Measurements from ENCODE around the gene UBE2E2. TPM values are rescaled to one million over a fixed set of nuclear protein-coding genes. Genes with fewer than 3 reads are reported as not detected.

The UBE2E2 gene
- polyA plus RNA-seq, 4 donors, result 46.7 to 78.8 (median 65.9) TPM

DNA sequence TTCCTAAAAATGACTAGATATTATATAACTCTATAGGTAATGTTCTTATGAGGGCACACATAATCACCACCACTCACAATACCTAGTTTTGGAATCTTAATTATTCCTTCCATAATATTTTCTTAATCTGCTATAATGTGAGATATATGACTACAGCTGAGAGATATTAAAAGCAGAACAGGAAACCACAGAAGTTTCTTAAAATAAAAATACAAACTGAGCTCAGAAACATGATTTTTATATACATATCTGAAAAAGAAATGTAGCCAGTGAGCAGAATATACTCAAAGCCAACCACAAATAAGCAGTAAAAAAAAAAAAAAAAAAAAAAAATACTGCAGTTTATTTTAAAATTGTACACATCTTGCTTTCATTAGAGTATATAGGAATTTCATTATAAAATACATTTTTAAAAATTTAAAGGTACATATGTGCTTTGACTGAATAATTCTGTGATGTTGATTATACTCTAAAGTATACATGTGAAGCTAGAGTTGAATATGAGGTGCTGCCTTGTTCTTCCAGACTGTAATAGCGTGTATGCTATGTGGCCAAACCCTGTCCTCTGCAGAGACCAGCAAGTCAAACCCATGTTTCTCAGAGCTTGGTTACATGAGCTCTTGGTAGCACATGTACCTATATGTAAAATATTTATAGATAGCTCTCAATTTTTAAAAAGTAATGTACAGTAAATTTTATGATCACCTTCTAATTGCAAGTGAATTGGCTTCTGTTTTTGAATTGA, 175.0 kb downstream of the UBE2E2 start:
- no peak for DNase-seq (ENCODE audit: low read depth in 4 of 4, low spot score in 3 of 4)

DNA sequence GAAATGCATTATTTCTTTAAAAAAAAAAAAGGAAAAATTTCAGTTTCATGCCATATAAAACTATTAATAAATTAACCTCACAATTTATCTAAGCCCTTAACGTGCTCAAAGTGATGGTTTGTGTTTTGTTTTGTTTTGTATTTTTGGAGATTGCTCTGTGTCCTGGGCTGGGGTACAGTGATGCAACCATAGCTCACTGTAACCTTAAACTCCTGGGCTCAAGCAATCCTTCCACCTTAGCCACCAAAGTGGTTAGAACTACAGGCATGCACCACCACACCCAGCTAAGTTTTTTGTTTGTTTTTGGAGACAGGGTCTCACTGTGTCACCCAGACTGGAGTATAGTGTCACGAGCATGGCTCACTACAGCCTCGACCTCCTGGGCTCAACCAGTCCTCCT, 180.7 kb downstream of the UBE2E2 start:
- DNase-seq (ENCODE audit: low read depth in 4 of 4, low spot score in 3 of 4), result no peak

DNA sequence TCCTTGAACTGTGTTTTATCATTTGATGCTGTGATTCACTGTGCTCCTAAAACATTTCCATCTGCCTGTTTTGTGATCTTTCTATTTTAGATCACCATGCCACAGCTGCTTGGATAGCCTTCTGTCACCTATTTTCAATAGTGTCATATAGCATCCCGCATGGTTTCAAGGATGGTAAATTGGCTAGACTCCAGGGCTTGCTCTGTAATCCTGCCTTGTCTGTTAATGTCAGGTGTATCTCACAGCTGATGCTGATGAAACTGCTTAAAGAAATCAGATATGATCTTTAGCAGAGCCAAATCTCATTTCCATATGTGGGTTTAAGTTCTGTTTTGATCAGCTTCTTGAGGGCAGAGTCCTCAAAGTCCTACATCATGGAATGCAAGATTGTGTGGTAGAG, 182.2 kb downstream of the UBE2E2 start:
- no peak for DNase-seq (ENCODE audit: low read depth in 4 of 4, low spot score in 3 of 4)

DNA sequence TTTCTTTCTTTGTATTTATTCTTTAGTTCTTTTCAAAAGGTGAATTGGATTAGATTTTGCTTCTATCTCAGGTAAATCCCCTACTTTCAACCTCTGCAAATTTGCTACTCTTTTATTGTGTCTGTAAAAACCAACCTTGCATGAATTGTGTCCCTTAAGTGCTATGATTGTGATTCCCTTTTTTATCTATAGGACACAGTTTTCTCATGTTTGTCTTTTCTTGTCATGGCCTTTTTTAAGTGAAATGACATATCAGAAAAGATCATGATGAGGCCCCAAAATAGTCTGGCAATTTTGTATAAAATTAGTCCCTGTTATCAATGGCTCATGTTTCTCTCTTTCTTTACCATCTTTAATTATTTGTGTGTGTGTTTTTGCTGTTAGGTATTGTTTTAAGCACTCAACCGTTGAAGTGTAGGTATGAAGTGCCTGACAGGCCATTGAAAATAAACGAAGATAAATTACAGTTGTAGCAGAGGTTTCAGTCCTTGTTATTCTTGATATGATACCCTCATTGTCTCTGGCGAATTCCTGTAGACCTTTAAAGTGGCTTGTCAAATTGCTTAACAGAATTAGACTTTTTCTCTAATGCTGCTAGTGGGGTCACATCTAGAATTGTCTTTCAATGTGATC, 184.3 kb downstream of the UBE2E2 start:
- no peak for DNase-seq (ENCODE audit: low read depth in 4 of 4, low spot score in 3 of 4)

DNA sequence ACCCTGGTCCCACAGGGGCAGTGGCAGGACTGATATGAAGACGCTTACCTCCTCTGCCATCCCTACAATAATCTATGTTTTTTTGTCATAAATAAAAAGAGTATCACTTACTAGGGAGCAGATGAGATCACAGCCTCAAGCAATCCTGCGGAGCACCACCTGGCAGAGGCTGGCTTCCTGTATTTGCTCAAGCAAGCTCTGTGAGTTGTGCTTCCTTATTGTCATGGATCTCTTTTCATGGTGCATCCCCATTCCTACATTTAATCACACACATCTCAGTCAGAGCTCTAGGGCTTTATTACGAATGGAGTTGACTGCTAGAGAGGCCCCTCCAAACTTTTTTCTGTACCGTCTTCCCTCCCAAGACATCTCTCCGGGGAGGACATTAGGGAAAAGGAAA, 186.0 kb downstream of the UBE2E2 start:
- DNase-seq (ENCODE audit: low read depth in 4 of 4, low spot score in 3 of 4), result no peak

DNA sequence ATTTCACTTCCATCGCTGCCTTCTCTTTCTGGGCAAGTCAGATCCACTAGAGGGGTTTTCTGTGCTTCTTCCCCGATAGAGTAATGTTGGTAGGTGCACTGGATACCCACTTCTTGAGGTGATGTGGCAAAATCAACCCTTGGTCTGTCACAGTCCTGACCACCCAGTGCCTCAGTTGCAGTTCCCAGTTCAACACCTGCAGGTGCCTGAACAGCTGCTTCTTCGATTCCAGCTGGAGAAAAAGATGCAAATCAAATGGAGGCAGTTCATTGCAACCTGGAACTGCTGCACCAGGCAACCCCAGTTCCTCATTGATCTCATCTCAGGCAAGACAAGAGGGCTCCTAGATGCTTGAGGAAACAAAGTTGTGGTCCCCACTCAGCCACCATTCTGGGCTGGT, 186.6 kb downstream of the UBE2E2 start:
- DNase-seq (ENCODE audit: low read depth in 4 of 4, low spot score in 3 of 4), result no peak

DNA sequence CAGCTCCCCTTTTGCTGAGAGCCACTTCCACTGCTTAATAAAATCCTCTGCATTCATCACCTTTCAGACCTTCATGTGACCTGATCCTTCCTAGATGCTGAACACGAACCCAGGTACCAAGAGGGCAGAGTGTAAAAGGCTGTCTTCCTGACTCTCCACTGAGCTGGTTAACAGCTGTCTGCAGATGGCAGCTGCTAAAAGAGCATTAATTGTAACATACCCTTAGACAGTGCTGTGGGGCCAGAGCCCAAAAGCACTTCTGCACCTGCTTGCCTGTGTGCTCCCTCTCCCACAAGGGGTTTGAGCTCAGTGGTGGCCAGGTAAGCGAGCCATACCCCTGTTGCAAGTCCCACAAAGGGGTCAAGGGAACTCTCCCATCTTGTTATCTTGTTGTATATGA, 187.3 kb downstream of the UBE2E2 start:
- DNase-seq (ENCODE audit: low read depth in 4 of 4, low spot score in 3 of 4), result no peak

DNA sequence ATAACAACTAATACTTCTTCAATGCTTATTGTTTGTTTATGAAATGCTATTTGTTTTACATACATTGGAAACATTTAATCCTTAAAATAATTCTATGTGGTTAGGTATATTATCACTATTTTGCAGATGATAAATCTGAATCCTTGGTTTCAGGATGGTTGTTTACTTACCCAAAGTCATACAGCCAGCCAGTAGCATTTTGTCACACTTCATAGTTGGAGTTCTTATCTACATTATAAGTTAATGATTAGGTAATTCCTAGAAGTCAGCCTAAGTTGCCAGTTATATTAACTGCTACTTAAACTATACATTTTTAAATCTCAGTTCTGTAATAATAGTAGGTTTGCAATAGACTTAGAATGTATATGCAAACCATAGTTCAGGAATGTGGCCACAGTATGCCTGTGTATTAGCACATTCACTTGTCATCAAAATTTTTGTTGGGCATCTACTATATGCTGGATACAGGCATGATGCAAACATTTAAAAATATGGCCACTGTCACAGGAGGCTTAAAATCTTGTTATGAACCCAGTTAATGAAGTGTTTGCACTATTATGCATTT, 187.9 kb downstream of the UBE2E2 start:
- no peak for DNase-seq (ENCODE audit: low read depth in 4 of 4, low spot score in 3 of 4)

DNA sequence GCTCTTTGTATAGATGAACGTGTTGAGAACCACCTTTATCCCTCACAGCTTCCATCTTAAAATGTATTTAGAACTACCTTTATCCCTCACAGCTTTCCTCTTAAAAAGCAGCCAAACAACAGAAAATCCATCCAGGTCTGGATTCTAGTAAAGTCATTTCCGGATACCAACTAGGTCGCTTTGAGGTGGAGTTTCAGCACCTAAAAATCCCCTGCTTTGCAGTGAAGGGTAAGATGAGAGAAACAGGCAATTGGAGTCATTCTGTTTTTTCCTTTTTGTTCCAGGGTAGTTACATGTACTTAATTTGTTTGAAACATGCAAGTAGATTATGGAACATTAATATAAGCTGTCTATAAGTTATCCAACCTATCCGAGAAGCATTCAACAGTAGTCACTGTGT, 192.0 kb downstream of the UBE2E2 start:
- DNase-seq (ENCODE audit: low read depth in 4 of 4, low spot score in 3 of 4), result no peak

DNA sequence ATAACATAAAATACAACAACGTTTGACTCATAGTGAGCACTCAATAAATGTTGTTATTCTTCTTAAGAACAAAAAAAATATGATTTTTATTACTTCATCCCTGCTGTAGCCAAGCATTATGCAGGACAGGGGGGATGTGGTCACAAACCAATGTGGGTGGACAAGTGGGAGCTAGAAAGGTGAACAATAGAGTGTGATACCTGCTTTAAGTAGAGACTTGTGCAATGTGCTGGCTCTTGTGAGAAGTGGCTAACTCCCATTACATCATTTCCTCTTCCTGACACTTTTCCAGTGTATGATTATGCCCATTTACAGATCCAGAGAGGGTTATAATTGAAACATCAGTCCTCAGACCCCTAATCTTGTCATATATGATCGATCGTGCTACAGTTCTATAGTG, 193.6 kb downstream of the UBE2E2 start:
- DNase-seq (ENCODE audit: low read depth in 4 of 4, low spot score in 3 of 4), result no peak

DNA sequence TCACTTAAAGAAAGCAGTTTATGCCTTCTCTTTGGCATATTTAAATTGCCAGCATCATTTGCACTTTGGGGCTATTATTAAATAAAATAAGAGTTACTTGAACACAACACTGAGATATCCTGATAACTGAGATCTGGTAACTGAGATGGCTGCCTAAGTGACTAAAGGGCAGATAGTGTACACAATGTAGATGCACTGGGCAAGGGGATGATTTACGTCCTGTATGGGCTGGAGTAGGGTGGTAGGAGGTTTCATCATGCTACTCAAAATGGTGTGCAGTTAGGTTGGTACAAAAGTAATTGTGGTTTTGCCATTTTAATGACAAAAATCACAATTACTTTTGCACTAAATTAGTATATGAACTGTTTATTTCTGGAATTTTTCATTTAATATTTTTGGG, 196.1 kb downstream of the UBE2E2 start:
- DNase-seq (ENCODE audit: low read depth in 4 of 4, low spot score in 3 of 4), result no peak

DNA sequence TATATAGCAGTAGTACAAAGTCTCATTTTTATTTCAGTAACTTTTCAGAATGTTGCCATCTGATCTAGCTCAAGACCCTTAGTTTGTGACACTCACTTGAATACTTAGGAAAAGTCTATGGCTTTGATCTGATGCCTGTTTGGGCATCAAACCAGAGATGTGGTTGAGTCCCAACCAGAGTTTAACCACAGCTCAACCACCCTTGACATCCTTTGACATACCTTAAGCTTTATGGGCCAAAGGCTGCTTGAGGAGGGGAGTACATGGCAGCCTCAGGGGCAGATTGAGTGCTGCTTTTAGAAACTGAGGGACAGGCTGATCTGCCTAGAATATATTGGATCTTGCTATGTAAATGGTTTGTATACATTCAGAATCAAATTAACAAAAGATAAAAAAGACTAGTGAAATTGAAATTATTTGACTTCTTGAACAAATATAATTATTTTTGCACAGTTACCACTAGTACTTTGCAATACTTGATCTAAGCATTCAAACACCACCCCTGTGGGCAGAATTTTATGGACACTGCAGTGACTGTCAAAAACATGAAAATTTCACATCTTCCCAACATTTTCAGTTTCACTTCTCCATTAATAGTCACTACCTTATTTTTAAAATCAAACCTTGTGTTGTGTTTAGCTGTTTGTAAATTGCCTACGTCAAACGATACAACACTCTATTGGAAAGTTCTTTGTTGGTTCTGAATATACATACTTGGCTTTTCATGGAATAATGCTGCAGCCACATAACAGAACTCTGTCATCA, 199.8 kb downstream of the UBE2E2 start:
- DNase-seq (ENCODE audit: low read depth in 4 of 4, low spot score in 3 of 4), result no peak

DNA sequence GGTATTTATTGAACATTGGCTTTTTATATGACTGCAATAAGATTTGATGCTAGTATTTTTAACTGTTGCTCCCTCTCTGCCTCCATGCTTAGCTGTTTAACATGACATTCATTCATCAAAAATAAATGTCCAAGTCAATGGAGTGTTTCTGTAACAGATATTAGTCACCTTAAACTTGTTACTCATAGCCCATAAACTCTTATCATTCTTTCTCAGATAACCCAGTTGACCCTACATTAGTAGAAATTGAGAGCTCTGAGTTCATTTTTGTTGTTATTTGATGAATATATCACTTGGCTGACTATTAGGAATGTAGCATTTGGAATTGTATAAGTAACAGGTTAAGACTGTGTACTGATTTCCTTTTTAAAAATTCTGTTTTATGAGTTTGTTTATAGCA, 201.1 kb downstream of the UBE2E2 start:
- no peak for DNase-seq (ENCODE audit: low read depth in 4 of 4, low spot score in 3 of 4)

DNA sequence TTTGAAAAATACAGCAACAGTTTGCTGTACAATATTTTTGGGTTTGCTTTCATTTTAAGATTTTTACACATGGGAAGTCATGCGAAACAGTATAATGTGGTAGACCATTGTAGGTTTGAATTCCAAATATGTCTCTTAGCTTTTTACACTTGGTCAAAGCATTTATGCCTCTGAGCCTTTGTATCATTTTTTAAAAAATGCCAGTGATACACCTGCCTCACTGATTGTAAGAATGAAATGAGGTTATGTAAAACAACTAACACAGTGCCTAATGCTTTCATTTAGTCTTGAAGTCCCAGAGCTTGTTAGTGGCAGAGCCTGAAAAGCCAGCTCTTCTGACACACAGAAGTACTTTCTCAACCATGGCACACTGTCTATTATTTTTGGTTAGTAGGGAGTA, 202.0 kb downstream of the UBE2E2 start:
- DNase-seq (ENCODE audit: low read depth in 4 of 4, low spot score in 3 of 4), result no peak

DNA sequence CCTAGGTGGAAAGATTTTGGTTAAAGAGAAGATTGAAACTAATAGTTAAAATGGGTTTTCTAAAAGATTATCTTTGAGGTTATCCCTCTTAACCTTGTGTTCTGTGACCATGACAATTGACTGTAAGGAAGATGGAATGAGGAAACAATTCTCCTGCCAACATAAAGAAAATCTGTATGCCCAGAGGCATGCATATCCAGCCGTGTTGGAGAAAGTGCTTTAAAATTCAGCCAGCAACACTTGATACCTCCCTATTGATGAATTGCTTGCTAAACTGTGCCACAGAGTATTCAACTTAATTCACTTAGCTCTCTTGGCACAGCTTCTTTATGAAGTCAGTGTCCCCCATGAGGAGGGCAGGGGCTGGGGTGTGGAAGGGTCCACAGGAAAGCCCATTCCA, 203.5 kb downstream of the UBE2E2 start:
- DNase-seq (ENCODE audit: low read depth in 4 of 4, low spot score in 3 of 4), result no peak

DNA sequence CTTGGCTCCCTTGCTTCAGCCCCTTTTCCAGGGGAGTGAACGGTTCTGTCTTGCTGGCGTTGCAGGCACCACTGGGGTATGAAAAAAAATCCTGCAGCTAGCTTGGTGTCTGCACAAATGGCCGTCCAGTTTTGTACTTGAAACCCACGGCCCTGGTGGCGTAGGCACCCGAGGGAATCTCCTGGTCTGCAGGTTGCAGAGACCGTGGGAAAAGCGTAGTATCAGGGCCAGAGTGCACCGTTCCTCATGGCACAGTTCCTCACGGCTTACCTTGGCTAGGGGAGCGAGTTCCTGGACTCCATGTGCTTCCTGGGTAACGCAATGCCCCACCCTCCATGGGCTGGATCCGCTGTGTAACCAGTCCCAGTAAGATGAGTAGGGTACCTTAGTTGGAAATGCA, 214.9 kb downstream of the UBE2E2 start:
- DNase-seq (ENCODE audit: low read depth in 4 of 4, low spot score in 3 of 4), result no peak

DNA sequence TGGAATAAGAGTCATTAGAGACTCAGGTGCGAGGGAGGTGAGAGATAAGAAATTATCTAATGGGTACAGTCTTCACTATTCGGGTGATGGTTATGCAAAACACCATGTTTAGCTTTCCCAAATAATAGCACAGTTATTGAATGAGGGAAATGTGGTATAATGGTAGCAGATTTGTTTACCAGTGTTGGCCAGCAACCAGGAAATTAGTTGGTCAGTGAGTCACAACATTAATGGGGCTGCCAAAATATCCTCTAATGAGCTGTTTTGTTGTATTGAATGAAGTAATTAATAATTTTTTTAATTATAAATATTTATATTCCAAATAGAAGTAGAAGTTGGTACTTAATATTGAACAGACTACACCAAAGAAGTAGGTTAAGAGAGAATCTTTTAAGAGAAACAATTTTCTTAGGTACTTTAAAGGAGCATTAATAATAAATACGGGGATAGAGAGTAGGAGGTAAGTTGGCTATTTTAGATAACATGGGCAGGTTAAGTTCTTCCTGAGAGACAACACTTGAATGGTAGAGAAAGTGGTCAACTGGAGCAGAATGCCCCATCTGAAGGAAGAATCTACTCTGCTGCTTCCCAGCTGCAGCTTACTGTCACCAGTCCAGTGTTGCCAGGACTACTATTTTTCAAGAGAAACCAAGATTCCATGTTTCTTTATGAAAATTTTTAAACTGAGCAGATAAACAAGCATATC, 218.8 kb downstream of the UBE2E2 start:
- no peak for DNase-seq (ENCODE audit: low read depth in 4 of 4, low spot score in 3 of 4)

DNA sequence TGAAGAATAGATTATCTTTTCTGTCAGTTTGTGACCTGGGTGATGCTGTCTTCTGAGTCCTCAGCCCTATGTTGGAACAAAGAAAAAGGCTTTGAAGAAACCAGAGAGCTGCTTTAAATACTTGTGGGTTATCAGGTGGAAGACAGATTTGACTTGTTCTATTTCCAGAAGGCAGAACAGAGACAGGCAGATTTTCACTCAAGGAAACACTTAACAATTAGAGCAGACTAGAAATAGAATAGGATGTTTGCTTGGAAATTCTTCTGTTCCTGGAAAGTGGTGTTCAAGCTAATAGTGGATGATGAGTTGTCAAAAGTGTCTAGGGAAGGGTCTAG, 219.4 kb downstream of the UBE2E2 start:
- DNase-seq (ENCODE audit: low read depth in 4 of 4, low spot score in 3 of 4), result no peak

DNA sequence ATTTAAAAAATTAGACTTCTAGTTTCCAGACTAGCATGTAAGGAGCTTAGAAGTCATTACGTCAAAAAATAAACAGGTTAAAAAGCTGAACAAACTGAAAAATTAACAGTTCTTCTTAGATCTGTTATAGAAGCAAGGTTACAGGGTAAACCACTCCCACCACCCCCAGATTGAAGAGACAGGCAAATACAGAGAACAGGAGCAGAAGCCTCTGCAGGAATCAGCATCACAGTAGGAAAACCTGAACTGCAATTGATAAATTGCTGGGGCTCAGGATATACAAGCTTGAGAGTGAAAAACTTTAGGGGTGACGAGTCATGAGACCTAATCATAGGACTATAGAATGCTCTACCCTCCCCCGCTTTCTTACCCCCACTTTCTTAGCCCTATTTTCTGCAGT, 222.3 kb downstream of the UBE2E2 start:
- DNase-seq (ENCODE audit: low read depth in 4 of 4, low spot score in 3 of 4), result no peak

DNA sequence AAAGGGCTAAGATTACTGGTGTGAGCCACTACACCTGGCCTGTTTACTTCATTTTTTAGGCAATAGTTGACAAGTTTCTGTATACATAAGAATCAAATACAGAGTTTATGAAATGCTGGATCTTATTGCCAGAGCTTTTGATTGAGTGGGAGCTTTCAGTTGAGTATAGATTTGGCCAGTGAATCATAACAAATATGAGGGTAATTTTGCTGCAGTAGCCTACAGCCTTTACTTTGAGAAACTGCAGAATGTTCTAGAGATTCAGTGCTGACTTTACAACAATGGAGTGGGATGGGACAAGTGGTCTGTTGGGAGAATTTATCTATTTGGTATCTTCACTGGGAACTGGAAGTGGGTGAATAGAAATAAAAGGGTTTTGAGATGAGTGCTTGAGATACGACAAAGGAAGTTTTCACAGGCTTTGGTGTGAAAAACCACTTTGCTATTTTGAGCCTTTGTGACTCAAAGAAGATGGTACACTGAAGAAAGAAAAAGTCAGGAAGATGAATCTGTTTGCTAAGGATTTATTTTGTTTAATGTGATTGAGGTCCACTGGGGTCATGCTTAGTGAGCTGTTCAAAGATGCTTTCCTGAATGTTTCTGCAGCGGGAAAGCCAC, 227.8 kb downstream of the UBE2E2 start:
- no peak for DNase-seq (ENCODE audit: low read depth in 4 of 4, low spot score in 3 of 4)

DNA sequence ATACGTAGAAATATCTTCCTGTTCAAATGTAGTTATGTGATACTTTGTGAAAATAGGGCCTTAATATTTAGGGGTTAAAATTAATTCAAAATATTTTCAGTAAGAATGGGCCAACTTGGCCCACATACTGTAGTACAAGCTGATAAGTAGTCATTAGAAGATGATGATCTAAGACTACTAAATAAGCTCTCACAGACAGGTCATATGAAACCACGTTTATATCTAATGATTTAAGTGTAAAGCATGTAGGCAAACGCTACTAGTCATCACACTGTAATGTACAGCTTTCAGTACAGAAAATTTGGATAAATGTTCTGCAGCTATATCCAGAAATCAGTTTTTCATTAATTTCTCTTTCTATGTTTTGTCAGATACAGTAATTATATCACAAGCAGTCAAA, 228.6 kb downstream of the UBE2E2 start:
- no peak for DNase-seq (ENCODE audit: low read depth in 4 of 4, low spot score in 3 of 4)

Data from left renal pelvis (tissue), 4 donors.